Epithelial cell of proximal tubule (primary cell): ENCODE measurements around the gene ADCY7. TPM values are rescaled to one million over a fixed set of nuclear protein-coding genes. Genes with fewer than 3 reads are reported as not detected.

Experiments used
- DNase-seq: peaks from one replicate; pipeline ENCODE4 v3.0.0-alpha.2; 2011; ENCODE audit warnings: low read depth
- H3K4me3 ChIP-seq: 2 replicates; pipeline ENCODE4 v1.5.1; 2011; ENCODE audit warnings: low read depth, mild to moderate bottlenecking, low read length
- CTCF ChIP-seq: conservative IDR thresholded peaks from 2 replicates; pipeline ENCODE4 v1.5.1; 2012; ENCODE audit warnings: low read depth, mild to moderate bottlenecking, low read length
- total RNA-seq: library from RNA; depleted of rRNA; stranded (reverse); fragments of >200 nt; gene quantifications from 2 replicates; pipeline ENCODE4 v1.2.3, GENCODE V29; 2015

The ADCY7 gene
- total RNA-seq, 1 donor from 2014 or later: 33.4 TPM

GRCh38 chr16:50293041-50293783 is 26.9 kb downstream of the ADCY7 start:
- TF ChIP-seq CTCF: no peak
- DNase-seq: no peak

GRCh38 chr16:50293994-50294855 is 27.9 kb downstream of the ADCY7 start:
- H3K4me3 ChIP-seq: no peak overlapping the region
- TF ChIP-seq CTCF: no peak
- DNase-seq: no peak

More at GRCh38 chr16:50293041-50293783, 26.9 kb downstream of the ADCY7 start:
- H3K4me3 ChIP-seq: no peak overlapping the region

GRCh38 chr16:50294955-50295354 is 28.6 kb downstream of the ADCY7 start:
- no peak for TF ChIP-seq CTCF
- no peak overlapping the region for H3K4me3 ChIP-seq
- DNase-seq: no peak

GRCh38 chr16:50295541-50296132 is 29.3 kb downstream of the ADCY7 start:
- DNase-seq: no peak
- no peak for TF ChIP-seq CTCF
- no peak overlapping the region for H3K4me3 ChIP-seq

GRCh38 chr16:50296807-50297206 is 30.5 kb downstream of the ADCY7 start:
- TF ChIP-seq CTCF: no peak
- DNase-seq: no peak
- no peak overlapping the region for H3K4me3 ChIP-seq

- DNase-seq: no peak
- no peak for TF ChIP-seq CTCF
- H3K4me3 ChIP-seq: no peak overlapping the region
Observed at GRCh38 chr16:50297301-50298074, 31.1 kb downstream of the ADCY7 start.
